ENCODE results near the gene ABCC5.

GRCh38 chr3:183911763-183912506 lies 105.7 kb downstream of the ABCC5 start:
- no peak for TF ChIP-seq CTCF (IDR thresholded peaks at IDR 0.05)
- TF ChIP-seq SIN3A (IDR thresholded peaks at IDR 0.05; ENCODE audit: borderline replicate concordance, insufficient read depth, low read depth, low read length), result no peak
- TF ChIP-seq REST (IDR thresholded peaks at IDR 0.05; ENCODE audit: insufficient read depth in 1 of 2, low read depth in 2 of 2, low read length in 1 of 2), result no peak
